Trophoblast cell (in vitro differentiated cells and primary cell): ENCODE results near the gene DZIP1L.

ENCODE experiments used
- DNase-seq, 2 donors: peaks; one replicate each; pipeline ENCODE4 v3.0.0-alpha.2; 2016
- H2AFZ ChIP-seq: 2 replicates; pipeline ENCODE4 v1.6.1; 2013; ENCODE audit warnings: low read length, moderate library complexity, mild to moderate bottlenecking; ENCODE audit not compliant: insufficient read depth, poor library complexity
- H2AK5ac ChIP-seq: 2 replicates; pipeline ENCODE4 v1.6.1; 2013; ENCODE audit warnings: mild to moderate bottlenecking, low read length
- H2BK120ac ChIP-seq: 2 replicates; pipeline ENCODE4 v1.6.1; 2013; ENCODE audit warnings: low read length, mild to moderate bottlenecking, moderate library complexity; ENCODE audit not compliant: insufficient read depth, poor library complexity
- H2BK12ac ChIP-seq: 2 replicates; pipeline ENCODE4 v1.6.1; 2013; ENCODE audit warnings: mild to moderate bottlenecking, low read length, moderate library complexity
- H2BK5ac ChIP-seq: 2 replicates; pipeline ENCODE4 v1.6.1; 2013; ENCODE audit warnings: low read length, low read depth, moderate library complexity, mild to moderate bottlenecking; ENCODE audit not compliant: poor library complexity
- H3K14ac ChIP-seq: 2 replicates; pipeline ENCODE4 v1.6.1; 2013; ENCODE audit warnings: mild to moderate bottlenecking, low read length
- H3K18ac ChIP-seq: 2 replicates; pipeline ENCODE4 v1.6.1; 2013; ENCODE audit warnings: mild to moderate bottlenecking, low read length
- H3K23ac ChIP-seq: 2 replicates; pipeline ENCODE4 v1.6.1; 2013; ENCODE audit warnings: low read length
- H3K27ac ChIP-seq: 2 replicates; pipeline ENCODE4 v1.5.1; 2013; ENCODE audit warnings: low read depth, mild to moderate bottlenecking, inconsistent platforms, low read length, moderate library complexity
- H3K27me3 ChIP-seq: 2 replicates; pipeline ENCODE4 v1.6.1; 2013; ENCODE audit warnings: inconsistent platforms, mild to moderate bottlenecking, low read length, moderate library complexity; ENCODE audit not compliant: insufficient read depth
- H3K36me3 ChIP-seq, 2 experiments: 1 replicate in 1 of 2; 2 replicates in 1 of 2; pipeline ENCODE4 v1.6.1; 2013; ENCODE audit warnings: low read length in 2 of 2, mild to moderate bottlenecking in 2 of 2, moderate library complexity in 1 of 2; ENCODE audit not compliant: insufficient read depth in 2 of 2, control insufficient read depth in 1 of 2
- H3K4ac ChIP-seq: 2 replicates; pipeline ENCODE4 v1.6.1; 2013; ENCODE audit warnings: low read depth, mild to moderate bottlenecking, low read length, moderate library complexity
- H3K4me1 ChIP-seq, 2 experiments: 1 replicate in 1 of 2; 2 replicates in 1 of 2; pipeline ENCODE4 v1.6.1; 2013; ENCODE audit warnings: low read length in 2 of 2, mild to moderate bottlenecking in 2 of 2, moderate library complexity in 1 of 2; ENCODE audit not compliant: insufficient read depth in 2 of 2, control insufficient read depth in 1 of 2
- H3K4me2 ChIP-seq: 2 replicates; pipeline ENCODE4 v1.6.1; 2013; ENCODE audit warnings: inconsistent platforms, mild to moderate bottlenecking, low read length, moderate library complexity
- H3K4me3 ChIP-seq: 2 replicates; pipeline ENCODE4 v1.5.1; 2013; ENCODE audit warnings: mild to moderate bottlenecking, low read depth, low read length, inconsistent platforms
- H3K79me1 ChIP-seq: one replicate; pipeline ENCODE4 v1.6.1; 2013; ENCODE audit warnings: low read length
- H3K79me2 ChIP-seq: 2 replicates; pipeline ENCODE4 v1.6.1; 2013; ENCODE audit warnings: low read length, mild to moderate bottlenecking; ENCODE audit not compliant: control insufficient read depth, insufficient read depth, poor library complexity
- H3K9ac ChIP-seq: 2 replicates; pipeline ENCODE4 v1.6.1; 2013; ENCODE audit warnings: mild to moderate bottlenecking, low read length
- H3K9me3 ChIP-seq: 2 replicates; pipeline ENCODE4 v1.6.1; 2013; ENCODE audit warnings: low read depth, mild to moderate bottlenecking, control low read depth, inconsistent platforms, low read length; ENCODE audit not compliant: insufficient read depth
- H4K12ac ChIP-seq: 2 replicates; pipeline ENCODE4 v1.6.1; 2013; ENCODE audit warnings: low read depth, mild to moderate bottlenecking, low read length, moderate library complexity
- H4K8ac ChIP-seq: 2 replicates; pipeline ENCODE4 v1.6.1; 2013; ENCODE audit warnings: low read depth, mild to moderate bottlenecking, low read length, moderate library complexity
- H4K91ac ChIP-seq: one replicate; pipeline ENCODE4 v1.6.1; 2013; ENCODE audit warnings: low read depth, mild to moderate bottlenecking, low read length, moderate library complexity
- WGBS: extraction: QIAGEN DNeasy Blood & Tissue Kit; methylation state at CpG from one replicate; pipeline ENCODE4 v1.1.7; 2013; ENCODE audit warnings: missing lambda C conversion rate; ENCODE audit not compliant: insufficient read length, insufficient coverage; ENCODE audit errors: extremely low coverage; 5-methylcytosine and 5-hydroxymethylcytosine counted together

Gene DZIP1L

GRCh38 chr3:138065949-138066348 lies 49.5 kb downstream of the DZIP1L start:
- Histone ChIP-seq H3K4me3 (no peak overlapping the region), H2BK5ac (no peak overlapping the region), H3K14ac (no peak overlapping the region)

DNA sequence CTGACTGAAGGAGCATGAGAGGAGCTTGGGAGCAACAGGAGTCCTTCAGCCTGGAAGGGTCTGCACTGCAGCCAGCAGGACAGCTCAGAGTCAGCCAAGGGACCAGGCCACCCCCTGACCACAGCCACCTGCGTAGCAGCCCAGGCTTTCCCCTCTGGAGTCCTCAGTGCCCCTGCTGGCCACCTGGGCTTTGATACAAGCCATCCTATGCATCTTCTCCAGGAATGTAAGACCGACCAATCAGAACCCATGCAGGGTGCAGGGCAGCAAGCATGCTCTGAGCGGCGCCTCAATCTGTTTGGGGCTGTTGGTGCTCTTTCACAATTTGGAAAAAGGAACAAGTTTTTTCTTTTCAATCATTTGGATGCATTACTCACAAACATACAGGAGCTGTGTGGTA lies 52.0 kb downstream of the DZIP1L start:
- Histone ChIP-seq H3K36me3 (peaks cover 16 to 23% of the 10 kb centered on the region in 2 experiments), H3K4me1 (no peaks in the 10 kb centered on the region)

More at GRCh38 chr3:138065949-138066348, 49.5 kb downstream of the DZIP1L start:
- Histone ChIP-seq H2AFZ (no peak overlapping the region), H3K18ac (no peak overlapping the region), H3K23ac (no peak overlapping the region), H3K4me2 (no peak overlapping the region), H3K79me2 (no peaks in the 10 kb centered on the region), H3K79me1 (no peaks in the 10 kb centered on the region), H3K9ac (no peak overlapping the region), H3K9me3 (no peaks in the 10 kb centered on the region), H4K12ac (no peak overlapping the region), H4K91ac (no peak overlapping the region), H3K36me3 (peaks cover 18 to 24% of the 10 kb centered on the region in 2 experiments), H2BK120ac (no peak overlapping the region), H3K27ac (no peak overlapping the region), H3K4me1 (no peaks in the 10 kb centered on the region), H4K8ac (no peak overlapping the region), H2BK12ac (no peak overlapping the region), H3K4ac (no peak overlapping the region), H2AK5ac (no peak overlapping the region), H3K27me3 (no peaks in the 10 kb centered on the region)
- DNase-seq = no peak
- no CpG with 5 or more reads among the region's 2 CpGs for whole genome bisulfite sequencing

GRCh38 chr3:138062626-138063025 lies 52.8 kb downstream of the DZIP1L start:
- DNase-seq = no peak
- no peak overlapping the region for H2AK5ac ChIP-seq
- peaks cover 10 to 22% of the 10 kb centered on the region in 2 experiments for H3K36me3 ChIP-seq
- H3K79me2 ChIP-seq = no peaks in the 10 kb centered on the region
- no peak overlapping the region for H3K18ac ChIP-seq
- no CpG with 5 or more reads among the region's 1 CpG for WGBS
- H3K4me1 ChIP-seq = no peaks in the 10 kb centered on the region
- H3K4me3 ChIP-seq = no peak overlapping the region
- H3K79me1 ChIP-seq = no peaks in the 10 kb centered on the region
- no peak overlapping the region for H3K23ac ChIP-seq
- H3K4me2 ChIP-seq = no peak overlapping the region
- no peak overlapping the region for H2BK12ac ChIP-seq
- no peak overlapping the region for H4K8ac ChIP-seq
- H2BK120ac ChIP-seq = no peak overlapping the region
- no peaks in the 10 kb centered on the region for H3K27me3 ChIP-seq
- H4K91ac ChIP-seq = no peak overlapping the region
- H3K14ac ChIP-seq = no peak overlapping the region
- no peak overlapping the region for H2AFZ ChIP-seq
- no peak overlapping the region for H3K27ac ChIP-seq
- no peak overlapping the region for H3K9ac ChIP-seq
- no peak overlapping the region for H2BK5ac ChIP-seq
- no peaks in the 10 kb centered on the region for H3K9me3 ChIP-seq
- H3K4ac ChIP-seq = no peak overlapping the region
- H4K12ac ChIP-seq = no peak overlapping the region

More for the DNA sequence above, 52.0 kb downstream of the DZIP1L start:
- no peak overlapping the region for H2BK5ac ChIP-seq
- no peaks in the 10 kb centered on the region for H3K79me1 ChIP-seq
- H4K91ac ChIP-seq = no peak overlapping the region
- WGBS = no CpG with 5 or more reads among the region's 4 CpGs
- no peak overlapping the region for H3K14ac ChIP-seq
- no peak overlapping the region for H3K23ac ChIP-seq
- no peak overlapping the region for H2AK5ac ChIP-seq
- no peak overlapping the region for H3K4me3 ChIP-seq
- H3K9ac ChIP-seq = no peak overlapping the region
- H4K8ac ChIP-seq = no peak overlapping the region
- no peak overlapping the region for H2BK120ac ChIP-seq
- no peak overlapping the region for H4K12ac ChIP-seq
- H3K9me3 ChIP-seq = no peaks in the 10 kb centered on the region
- no peak overlapping the region for H3K27ac ChIP-seq
- H2BK12ac ChIP-seq = no peak overlapping the region
- H3K18ac ChIP-seq = no peak overlapping the region
- H3K4me2 ChIP-seq = no peak overlapping the region
- no peak overlapping the region for H2AFZ ChIP-seq
- DNase-seq = no peak
- H3K4ac ChIP-seq = no peak overlapping the region
- H3K27me3 ChIP-seq = no peaks in the 10 kb centered on the region
- no peaks in the 10 kb centered on the region for H3K79me2 ChIP-seq

- Histone ChIP-seq H3K79me1 (no peaks in the 10 kb centered on the region), H4K12ac (no peak overlapping the region), H3K4me1 (no peaks in the 10 kb centered on the region), H4K8ac (no peak overlapping the region), H2BK12ac (no peak overlapping the region), H2BK5ac (no peak overlapping the region), H3K36me3 (peaks cover 6 to 18% of the 10 kb centered on the region in 2 experiments), H3K4ac (no peak overlapping the region), H3K18ac (no peak overlapping the region), H4K91ac (no peak overlapping the region), H3K27ac (no peak overlapping the region), H3K23ac (no peak overlapping the region), H2BK120ac (no peak overlapping the region), H3K4me2 (no peak overlapping the region), H3K9ac (no peak overlapping the region), H2AFZ (no peak overlapping the region), H2AK5ac (no peak overlapping the region), H3K14ac (no peak overlapping the region), H3K9me3 (no peaks in the 10 kb centered on the region), H3K27me3 (no peaks in the 10 kb centered on the region), H3K4me3 (no peak overlapping the region), H3K79me2 (no peaks in the 10 kb centered on the region)
- DNase-seq = no peak
- no CpG with 5 or more reads among the region's 2 CpGs for WGBS
Observed at GRCh38 chr3:138062037-138062436, 53.4 kb downstream of the DZIP1L start.
